OCI-LY7 (cell line): Measurements from ENCODE around the gene SYDE2. TPM values are rescaled to one million over a fixed set of nuclear protein-coding genes. Genes with fewer than 3 reads are reported as not detected.

Source experiments
- BruUV-seq: library from RNA; stranded (reverse); fragments of 400-500 nt; replicated peaks from 2 replicates; lab custom pipeline; 2021; lab: Mats Ljungman, UMichigan
- CTCF ChIA-PET: fragments of 300-600 bp; sonication (Branson Sonifier 250); formaldehyde crosslinking; loops from one replicate; lab custom pipeline; 2022; ENCODE audit warnings: antibody characterized with exemption; ENCODE audit not compliant: unreplicated experiment; lab: Charles Lee
- POLR2A ChIA-PET: fragments of 300-600 bp; sonication (Branson Sonifier 250); formaldehyde crosslinking; loops from one replicate; lab custom pipeline; 2022; ENCODE audit warnings: antibody characterized with exemption; lab: Charles Lee
- DNase-seq: peaks from one replicate; pipeline ENCODE4 v3.0.0-alpha.2; 2015; ENCODE audit warnings: low spot score
- H2AFZ ChIP-seq: fragments of 200-600 bp; sonication (generic), shearing (Covaris generic); 2 replicates; pipeline ENCODE4 v1.6.1; 2014; ENCODE audit warnings: mild to moderate bottlenecking, antibody characterized with exemption, low read length, moderate library complexity
- H3K27ac ChIP-seq: fragments of 200-600 bp; sonication (generic); 2 replicates; pipeline ENCODE4 v1.5.1; 2014; ENCODE audit warnings: mixed run types, low read depth, mild to moderate bottlenecking, moderate library complexity, low read length, inconsistent platforms; ENCODE audit not compliant: poor library complexity, severe bottlenecking
- H3K36me3 ChIP-seq: fragments of 200-600 bp; sonication (generic); 2 replicates; pipeline ENCODE4 v1.6.1; 2014; ENCODE audit warnings: mild to moderate bottlenecking, antibody characterized with exemption, low read length, moderate library complexity, mixed read lengths; ENCODE audit not compliant: insufficient read depth
- H3K4me1 ChIP-seq: fragments of 200-600 bp; sonication (generic); 2 replicates; pipeline ENCODE4 v1.5.1; 2014; ENCODE audit warnings: mild to moderate bottlenecking, low read length; ENCODE audit not compliant: insufficient read depth, poor library complexity, severe bottlenecking
- H3K4me2 ChIP-seq: fragments of 200-600 bp; sonication (generic); 2 replicates; pipeline ENCODE4 v1.6.1; 2014; ENCODE audit warnings: mild to moderate bottlenecking, low read length
- H3K4me3 ChIP-seq: fragments of 200-600 bp; sonication (generic); 2 replicates; pipeline ENCODE4 v1.5.1; 2014; ENCODE audit warnings: mild to moderate bottlenecking, low read depth, low read length; ENCODE audit not compliant: poor library complexity, severe bottlenecking
- H3K79me2 ChIP-seq: fragments of 200-600 bp; sonication (generic); 2 replicates; pipeline ENCODE4 v1.6.1; 2016; ENCODE audit warnings: low read depth, mild to moderate bottlenecking, low read length, moderate library complexity, mixed read lengths; ENCODE audit not compliant: insufficient read depth
- H3K9me2 ChIP-seq: fragments of 200-600 bp; sonication (generic); 2 replicates; pipeline ENCODE4 v1.6.1; 2016; ENCODE audit warnings: mild to moderate bottlenecking, low read length, mixed read lengths; ENCODE audit not compliant: insufficient read depth
- H3K9me3 ChIP-seq: fragments of 200-600 bp; sonication (generic); 2 replicates; pipeline ENCODE4 v1.6.1; 2014; ENCODE audit warnings: mild to moderate bottlenecking, mixed run types, low read length, mixed read lengths
- H4K20me1 ChIP-seq: fragments of 200-600 bp; sonication (generic); 2 replicates; pipeline ENCODE4 v1.6.1; 2014; ENCODE audit warnings: mild to moderate bottlenecking, antibody characterized with exemption, low read length, moderate library complexity, mixed read lengths; ENCODE audit not compliant: insufficient read depth
- EZH2phosphoT487 ChIP-seq: fragments of 200-600 bp; sonication (generic); IDR thresholded peaks from 2 replicates; pipeline ENCODE4 v1.6.1; 2018; ENCODE audit warnings: low read depth, borderline replicate concordance, mild to moderate bottlenecking, mixed run types, antibody characterized with exemption, low read length, moderate library complexity, mixed read lengths
- intact Hi-C: fragments of 100-400 bp; cut with micrococcal nuclease; formaldehyde crosslinking; loops from one replicate; pipeline ENCODE4 v1.10.0; 2022; ENCODE audit not compliant: unreplicated experiment
- total RNA-seq, 2 experiments: library from RNA; depleted of rRNA in 1 of 2; stranded (reverse); fragments of >200 nt in 1 of 2; shearing (Covaris generic) in 1 of 2; gene quantifications; 2 replicates each; pipeline ENCODE4 v1.2.3, GENCODE V29; 2014 to 2022
- TF ChIP-seq, protein P1 (sequence below): fragments of 200-600 bp; sonication (generic); conservative IDR thresholded peaks from 2 replicates; pipeline ENCODE4 v1.5.1; 2014; ENCODE audit warnings: mild to moderate bottlenecking, antibody characterized with exemption, low read length, moderate library complexity, mixed read lengths

The SYDE2 gene
- total RNA-seq, 2 experiments from 2014 or later: not detected

DNA sequence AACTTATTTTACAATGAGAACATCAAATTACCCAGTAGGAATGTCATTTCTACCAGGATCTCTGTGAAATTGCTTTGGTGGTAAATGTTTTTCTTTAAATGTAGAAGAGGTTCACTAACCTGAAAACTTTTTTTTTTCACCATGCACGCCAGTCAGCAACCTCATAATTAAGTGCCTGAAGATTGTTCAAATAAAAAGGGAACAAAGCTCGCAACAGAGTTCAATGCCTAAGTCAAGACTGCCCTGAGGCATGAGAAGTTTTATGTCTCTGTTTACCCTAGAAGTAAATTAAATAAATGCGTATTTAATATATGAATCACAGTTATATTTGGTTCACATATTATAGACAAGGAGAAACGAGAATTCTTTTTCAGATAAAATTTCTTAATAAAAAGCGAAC, 13.8 kb upstream of the SYDE2 start:
- H3K79me2 ChIP-seq: no peaks in the 10 kb centered on the region
- H3K27ac ChIP-seq: no peak overlapping the region
- BruUV-seq: no TSS peak
- H3K9me3 ChIP-seq: no peaks in the 10 kb centered on the region
- no peak overlapping the region for H2AFZ ChIP-seq
- TF ChIP-seq EZH2phosphoT487: no peak
- TF ChIP-seq, protein P1, sequence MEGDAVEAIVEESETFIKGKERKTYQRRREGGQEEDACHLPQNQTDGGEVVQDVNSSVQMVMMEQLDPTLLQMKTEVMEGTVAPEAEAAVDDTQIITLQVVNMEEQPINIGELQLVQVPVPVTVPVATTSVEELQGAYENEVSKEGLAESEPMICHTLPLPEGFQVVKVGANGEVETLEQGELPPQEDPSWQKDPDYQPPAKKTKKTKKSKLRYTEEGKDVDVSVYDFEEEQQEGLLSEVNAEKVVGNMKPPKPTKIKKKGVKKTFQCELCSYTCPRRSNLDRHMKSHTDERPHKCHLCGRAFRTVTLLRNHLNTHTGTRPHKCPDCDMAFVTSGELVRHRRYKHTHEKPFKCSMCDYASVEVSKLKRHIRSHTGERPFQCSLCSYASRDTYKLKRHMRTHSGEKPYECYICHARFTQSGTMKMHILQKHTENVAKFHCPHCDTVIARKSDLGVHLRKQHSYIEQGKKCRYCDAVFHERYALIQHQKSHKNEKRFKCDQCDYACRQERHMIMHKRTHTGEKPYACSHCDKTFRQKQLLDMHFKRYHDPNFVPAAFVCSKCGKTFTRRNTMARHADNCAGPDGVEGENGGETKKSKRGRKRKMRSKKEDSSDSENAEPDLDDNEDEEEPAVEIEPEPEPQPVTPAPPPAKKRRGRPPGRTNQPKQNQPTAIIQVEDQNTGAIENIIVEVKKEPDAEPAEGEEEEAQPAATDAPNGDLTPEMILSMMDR: no peak
- H3K36me3 ChIP-seq: no peaks in the 10 kb centered on the region
- no peaks in the 10 kb centered on the region for H3K4me1 ChIP-seq
- no peak for DNase-seq
- no peak overlapping the region for H3K4me2 ChIP-seq
- no peaks in the 10 kb centered on the region for H4K20me1 ChIP-seq
- ChIA-PET CTCF (no interaction called here), POLR2A (no interaction called here)
- no peaks in the 10 kb centered on the region for H3K9me2 ChIP-seq
- no peak overlapping the region for H3K4me3 ChIP-seq
- intact Hi-C loops: no loop called here

DNA sequence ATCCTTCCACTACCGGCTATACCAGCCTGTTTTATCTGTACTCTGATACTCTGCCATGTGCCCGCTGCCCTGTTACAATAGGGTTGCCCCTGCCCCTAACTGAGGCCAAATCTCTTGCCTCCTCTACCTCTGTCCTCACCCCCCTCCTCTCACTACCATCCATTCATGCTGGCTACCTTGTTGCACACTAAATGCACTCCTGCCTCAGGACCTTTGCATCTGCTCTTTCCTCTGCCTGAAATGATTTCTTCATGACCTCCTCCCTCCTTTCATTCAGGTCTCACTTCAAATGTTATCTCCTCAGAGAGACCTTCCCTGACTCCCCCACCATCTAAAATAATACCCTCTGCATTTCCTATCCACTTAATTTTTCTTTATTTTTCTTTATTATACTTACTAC, 7.7 kb upstream of the SYDE2 start:
- DNase-seq: no peak
- Histone ChIP-seq H3K4me3 (no peak overlapping the region), H3K79me2 (no peaks in the 10 kb centered on the region), H2AFZ (no peak overlapping the region), H3K9me3 (no peaks in the 10 kb centered on the region), H3K36me3 (no peaks in the 10 kb centered on the region), H3K9me2 (no peaks in the 10 kb centered on the region), H3K27ac (no peak overlapping the region), H3K4me2 (no peak overlapping the region), H3K4me1 (no peaks in the 10 kb centered on the region), H4K20me1 (no peaks in the 10 kb centered on the region)
- ChIA-PET POLR2A (interaction anchor here (0.6 kb wide), 1 partner anchor 77 kb away, joined by 3 read pairs; no protein-coding TSS in a partner anchor), CTCF (no interaction called here)
- TF ChIP-seq, protein P1: no peak
- no peak for TF ChIP-seq EZH2phosphoT487
- intact Hi-C loops: no loop called here
- no TSS peak for BruUV-seq

DNA sequence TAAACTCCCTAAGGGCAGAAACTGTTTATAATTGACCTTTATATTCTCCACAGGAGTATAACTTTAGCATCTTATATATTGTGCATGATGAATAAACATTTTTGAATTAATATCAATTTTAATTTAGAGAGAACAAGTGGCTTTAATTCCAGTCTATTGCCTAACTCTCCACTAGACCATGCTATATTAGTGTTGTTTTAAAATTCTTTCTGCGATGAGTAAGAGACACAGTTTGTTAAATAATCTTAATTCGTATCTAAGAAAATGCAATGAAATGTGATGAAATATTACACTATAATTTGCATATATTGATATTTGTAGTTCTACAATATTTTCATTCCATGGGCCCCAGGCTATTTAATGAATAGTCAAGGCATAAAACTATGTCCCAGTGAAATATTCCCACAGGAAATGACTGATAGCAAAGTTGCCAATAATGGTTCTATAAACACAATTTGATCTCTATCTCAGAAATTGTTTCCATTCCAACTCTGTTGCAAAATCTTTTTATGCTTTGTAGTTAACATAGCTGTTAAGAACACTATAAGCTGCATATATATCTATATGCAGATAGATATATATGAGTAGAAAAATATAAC, 2.9 kb upstream of the SYDE2 start:
- Histone ChIP-seq H3K4me3 (no peak overlapping the region), H3K4me2 (no peak overlapping the region), H3K9me2 (no peaks in the 10 kb centered on the region), H3K4me1 (no peaks in the 10 kb centered on the region), H3K36me3 (no peaks in the 10 kb centered on the region), H2AFZ (no peak overlapping the region), H4K20me1 (no peaks in the 10 kb centered on the region), H3K79me2 (no peaks in the 10 kb centered on the region), H3K9me3 (no peaks in the 10 kb centered on the region), H3K27ac (no peak overlapping the region)
- ChIA-PET POLR2A (interaction anchor here (1.1 kb wide), 1 partner anchor 119 kb away, joined by 3 read pairs; no protein-coding TSS in a partner anchor), CTCF (no interaction called here)
- intact Hi-C loops: no loop called here
- no peak for TF ChIP-seq EZH2phosphoT487
- TF ChIP-seq, protein P1: no peak
- BruUV-seq: no TSS peak
- DNase-seq: no peak
